Skin of body (tissue), 2 donors: ENCODE results near the gene NPAS3. TPM values are rescaled to one million over a fixed set of nuclear protein-coding genes. Genes with fewer than 3 reads are reported as not detected.
"Not testable (repeated sequence)": the region's sequence is repeated elsewhere in the genome, so short reads cannot be mapped to it uniquely, and the experiment has no call there.

Experiments
- DNase-seq: peaks from one replicate; lab custom pipeline; 2025; lab: John Stamatoyannopoulos, UW
- total RNA-seq: library from RNA; depleted of rRNA; stranded (reverse); fragments of >200 nt; gene quantifications from one replicate; pipeline ENCODE4 v1.2.3, GENCODE V29; 2014

Gene NPAS3
- total RNA-seq, 1 donor from 2014 or later = 3.8 TPM

DNA sequence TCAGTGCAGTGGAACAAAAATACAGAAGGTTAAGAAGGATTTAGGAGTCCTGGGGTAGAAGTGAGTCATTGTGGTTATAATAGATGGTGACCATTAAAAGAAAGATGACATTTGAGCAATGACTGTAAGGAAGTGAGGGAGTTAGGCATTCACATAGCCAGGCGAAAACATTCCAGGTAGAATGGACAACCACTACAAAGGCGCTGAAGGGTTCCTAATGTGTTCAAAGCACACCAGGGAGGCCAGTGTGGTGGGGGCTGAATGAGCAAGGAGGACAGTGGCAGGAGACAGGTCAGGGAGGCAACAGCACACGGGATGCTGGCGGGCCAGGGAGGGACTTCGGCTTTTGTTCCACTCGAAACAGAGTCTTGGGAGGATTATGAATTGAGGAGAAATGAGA, 129.9 kb downstream of the NPAS3 start:
- DNase-seq = no peak

DNA sequence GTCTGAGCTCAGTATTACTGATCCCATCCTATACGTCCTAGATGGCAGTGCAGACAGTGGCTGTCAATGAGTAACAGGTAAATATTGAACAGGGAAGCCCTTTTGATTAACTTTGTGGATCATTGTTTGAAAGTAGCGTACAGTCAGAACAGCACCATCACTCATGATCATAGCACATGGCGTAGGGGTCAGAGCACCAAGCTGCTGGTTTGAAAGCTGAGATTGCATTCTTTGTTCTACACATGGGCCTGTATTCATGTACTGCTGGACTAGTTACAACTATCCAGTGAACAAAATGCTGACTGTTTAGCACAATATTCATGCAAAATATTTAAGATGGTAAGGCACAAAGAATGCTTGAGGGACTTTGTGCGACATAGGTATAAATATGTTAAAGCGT, 131.8 kb downstream of the NPAS3 start:
- DNase-seq = no peak

DNA sequence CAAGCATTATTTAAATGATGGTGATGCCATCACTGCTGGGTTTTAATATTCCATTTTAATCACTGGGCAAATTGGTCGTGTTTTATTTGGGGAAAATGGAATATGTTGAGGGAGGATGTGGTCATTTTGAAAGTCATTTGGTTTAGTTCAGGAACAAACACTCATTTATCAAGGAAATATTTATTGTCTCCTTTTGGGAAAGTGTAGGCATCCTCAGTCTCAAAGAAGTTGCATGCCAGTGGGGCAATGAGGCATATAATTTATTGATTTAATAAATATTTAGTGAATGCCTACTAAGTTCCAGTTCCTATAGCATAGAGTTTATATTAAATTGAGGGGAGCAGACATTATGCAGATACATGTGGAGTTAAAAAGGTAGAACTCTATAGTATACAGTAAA, 134.3 kb downstream of the NPAS3 start:
- DNase-seq = no peak

DNA sequence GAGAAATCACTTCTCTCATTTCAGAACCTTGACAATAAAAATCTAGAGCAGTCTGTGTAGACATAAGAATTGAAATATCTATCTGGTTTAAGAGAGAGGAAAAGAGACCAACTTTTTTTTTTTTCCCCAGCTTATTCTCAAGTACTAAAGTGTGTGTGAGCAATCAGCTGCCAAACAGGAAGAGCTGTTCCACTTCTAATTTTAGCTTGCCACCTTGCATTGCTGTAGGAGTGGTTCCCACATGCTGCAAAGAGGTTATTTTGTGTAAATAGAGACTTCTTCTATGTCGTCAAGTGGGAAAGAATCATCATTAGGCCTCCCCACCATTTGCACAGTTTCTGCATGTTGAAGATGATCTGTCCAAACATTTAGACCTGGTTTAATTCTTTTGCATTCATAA, 142.6 kb downstream of the NPAS3 start:
- no peak for DNase-seq

DNA sequence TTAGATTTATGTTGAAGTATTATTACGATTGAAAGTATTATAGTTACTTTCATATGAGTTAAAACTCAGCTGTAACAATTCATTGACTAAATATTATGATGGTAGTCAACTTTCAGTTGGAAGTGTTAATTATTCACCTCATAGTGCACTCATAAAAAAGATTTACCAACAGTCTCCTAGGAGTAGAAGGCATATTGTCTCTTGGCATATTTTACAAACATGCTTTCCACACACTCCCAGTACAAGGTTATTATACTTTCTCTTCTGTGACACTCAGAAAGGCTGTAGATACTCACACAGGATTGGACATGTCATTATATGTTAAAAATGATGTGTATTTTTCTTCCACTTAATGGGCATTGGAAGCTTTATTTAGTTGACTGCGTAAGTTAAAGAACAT, 147.1 kb downstream of the NPAS3 start:
- no peak for DNase-seq

DNA sequence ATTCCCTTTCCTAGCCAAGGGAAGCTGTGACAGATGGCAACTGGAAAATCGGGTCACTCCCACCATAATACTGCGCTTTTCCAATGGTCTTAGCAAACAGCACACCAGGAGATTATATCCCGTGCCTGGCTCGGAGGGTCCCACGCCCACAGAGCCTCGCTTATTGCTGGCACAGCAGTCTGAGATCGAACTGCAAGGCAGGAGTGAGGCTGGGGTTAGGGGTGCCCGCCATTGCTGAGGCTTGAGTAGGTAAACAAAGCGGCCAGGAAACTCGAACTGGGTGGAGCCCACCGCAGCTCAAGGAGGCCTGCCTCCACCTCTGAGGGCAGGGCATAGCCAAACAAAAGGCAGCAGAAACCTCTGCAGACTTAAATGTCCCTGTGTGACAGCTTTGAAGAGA, 149.6 kb downstream of the NPAS3 start:
- DNase-seq = not testable (repeated sequence)

DNA sequence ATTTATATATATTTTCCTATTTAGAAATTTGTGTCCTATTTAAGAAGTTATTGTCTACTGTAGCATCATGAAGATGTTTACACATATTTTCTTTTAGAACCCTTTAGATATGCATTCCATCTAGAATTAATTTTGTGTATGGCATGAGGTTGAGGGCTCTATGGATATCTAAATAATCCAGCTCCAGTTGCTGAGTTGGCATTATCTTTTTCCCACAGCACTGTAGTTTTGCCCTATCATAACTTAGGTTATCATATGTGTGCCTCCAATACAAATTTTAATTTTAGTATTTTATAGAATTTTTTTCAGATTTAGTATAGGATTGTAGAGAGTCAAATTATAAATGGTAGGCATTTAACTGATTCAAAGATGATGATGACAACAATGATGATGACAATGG, 159.3 kb downstream of the NPAS3 start:
- no peak for DNase-seq

DNA sequence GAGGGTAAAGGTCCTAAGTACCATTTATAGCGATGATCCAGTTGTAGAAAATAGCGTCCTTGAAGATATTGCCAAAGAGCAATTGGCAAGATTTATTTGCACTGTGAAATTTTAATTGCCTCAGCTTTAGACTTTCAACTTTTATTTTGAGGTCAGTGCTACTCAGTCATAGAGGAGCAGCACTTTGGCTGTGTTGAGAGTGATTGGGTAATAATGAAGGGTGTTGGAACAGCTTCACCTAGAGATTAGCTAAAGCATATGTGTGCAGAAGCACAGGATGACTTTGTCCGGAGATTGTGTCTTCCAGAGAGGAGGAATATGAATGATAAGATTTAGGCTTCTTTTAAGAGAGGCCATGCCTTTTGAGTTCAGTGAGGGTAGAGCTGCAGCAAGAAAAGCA, 164.8 kb downstream of the NPAS3 start:
- DNase-seq = no peak

DNA sequence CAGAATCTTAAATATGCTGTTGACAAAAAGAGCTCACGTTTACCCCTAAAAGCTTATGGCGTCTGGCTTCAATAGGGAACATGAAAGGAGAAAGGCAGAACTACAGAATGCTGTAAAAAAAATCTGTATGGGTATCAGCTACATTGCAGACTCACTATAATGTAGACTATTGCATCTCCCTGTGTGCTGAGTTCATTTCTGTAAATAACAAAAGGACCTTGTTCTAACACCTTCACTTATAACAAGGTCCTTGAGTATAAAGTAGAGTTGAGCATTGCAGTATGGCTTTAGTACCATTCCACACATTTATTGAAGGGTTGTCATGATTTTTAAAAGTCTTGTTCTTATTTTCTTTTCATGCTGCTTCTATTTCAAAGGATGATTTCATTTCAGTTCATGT, 165.3 kb downstream of the NPAS3 start:
- no peak for DNase-seq

DNA sequence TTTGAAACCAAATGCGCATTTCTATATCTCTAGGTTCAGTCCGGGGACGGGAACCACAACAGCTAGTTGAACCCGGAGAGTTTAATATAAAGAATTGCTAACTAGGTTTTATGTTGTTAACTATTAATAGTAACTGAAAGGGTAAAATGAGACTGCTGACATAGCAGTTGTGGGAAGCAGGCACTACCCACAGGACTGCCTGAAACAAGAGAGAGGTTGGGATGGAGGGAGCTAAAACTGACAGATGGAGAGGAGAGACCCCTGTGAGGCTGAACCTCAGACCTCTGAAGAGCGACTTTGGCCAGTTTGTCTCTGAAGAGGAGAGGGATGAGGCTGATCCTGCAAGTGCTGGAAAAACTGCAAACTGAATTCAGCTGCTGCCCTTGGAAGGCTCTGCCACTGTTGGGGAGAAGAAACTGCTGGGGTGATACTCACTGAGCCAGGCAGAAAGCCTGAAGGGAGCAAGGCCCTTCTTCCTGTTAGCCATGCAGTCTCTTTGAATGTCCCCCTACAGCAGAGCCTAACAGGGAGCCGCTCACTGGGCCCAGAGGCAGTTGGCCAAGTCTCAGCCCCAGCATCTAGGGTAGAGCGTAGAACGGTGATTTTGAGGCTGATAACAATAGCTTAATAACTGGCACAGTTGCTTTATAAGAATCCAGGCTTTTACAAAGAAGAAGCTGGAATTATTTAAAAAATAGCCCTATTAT, 172.2 kb downstream of the NPAS3 start:
- no peak for DNase-seq

DNA sequence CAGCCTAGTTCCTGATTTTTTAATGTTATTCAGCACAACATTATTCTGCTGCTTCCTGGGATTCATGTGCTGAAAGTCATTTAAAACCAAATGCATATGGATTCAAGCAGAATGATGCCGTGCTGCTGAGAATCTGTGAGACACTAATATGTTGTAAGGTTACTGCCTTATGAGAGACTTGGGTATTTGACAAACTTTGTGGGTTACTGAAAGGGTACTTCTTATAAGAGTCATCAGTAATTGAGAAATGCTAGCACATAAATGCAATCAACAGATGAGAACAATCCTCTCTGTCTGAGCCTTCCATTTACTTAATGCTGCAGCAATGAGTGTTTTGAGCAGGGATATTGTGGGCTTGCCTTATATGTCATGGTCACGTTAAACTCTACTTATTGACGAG, 175.7 kb downstream of the NPAS3 start:
- no peak for DNase-seq

DNA sequence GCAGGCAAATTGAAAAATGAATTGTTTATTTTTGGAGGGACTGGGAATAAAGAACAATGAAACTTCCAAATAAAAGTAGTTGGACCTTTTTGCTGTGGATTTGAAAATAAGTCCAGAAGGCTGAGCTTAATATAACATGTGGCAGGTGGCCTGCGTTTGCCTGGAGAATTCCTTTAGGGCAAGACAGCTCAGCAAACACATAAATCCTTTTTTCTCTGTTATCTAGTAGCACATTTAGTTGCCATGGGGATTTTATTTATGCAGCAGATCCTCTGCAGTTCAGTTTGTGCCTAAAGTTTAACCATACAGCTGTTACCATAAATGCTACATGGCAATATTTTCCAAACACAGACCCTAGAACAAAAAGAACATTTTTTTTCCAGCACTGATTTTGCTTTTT, 180.0 kb downstream of the NPAS3 start:
- peak; percentile 7 for DNase-seq

DNA sequence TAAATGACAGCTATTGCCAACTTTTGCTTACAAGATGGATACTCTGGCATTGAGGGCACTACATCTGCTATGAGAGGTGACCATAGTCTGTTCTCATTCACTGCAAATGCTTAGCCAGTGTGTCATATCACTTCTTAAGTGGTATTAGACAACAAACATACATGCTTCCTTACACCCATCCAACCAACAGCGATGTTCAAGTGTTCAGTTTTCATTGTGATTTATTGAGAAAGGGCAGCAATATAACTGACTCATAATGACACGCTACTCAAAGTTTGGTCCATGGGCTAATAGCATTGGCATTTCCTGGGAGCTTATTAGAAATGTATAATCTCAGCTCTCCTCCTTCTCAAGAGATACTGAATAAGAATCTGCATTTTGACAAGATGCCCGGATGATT, 181.7 kb downstream of the NPAS3 start:
- no peak for DNase-seq

DNA sequence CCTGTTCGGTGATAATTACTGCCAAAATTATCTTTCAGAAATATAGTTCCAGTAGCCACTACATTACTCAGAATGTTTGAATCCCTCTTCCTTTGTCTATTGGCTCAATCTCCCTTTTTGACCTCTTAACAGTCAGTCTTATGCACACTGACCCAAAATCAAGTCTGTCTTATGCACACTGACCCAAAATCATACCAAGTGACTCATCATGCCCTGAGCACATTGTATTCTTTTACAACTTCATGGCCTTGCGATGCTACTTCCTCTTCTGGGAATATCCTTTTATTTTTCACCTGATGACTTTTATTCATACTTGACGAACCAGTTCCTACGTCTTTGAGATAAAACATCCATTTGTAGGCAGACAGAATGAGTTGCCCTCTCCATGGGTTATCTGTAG, 182.3 kb downstream of the NPAS3 start:
- no peak for DNase-seq

DNA sequence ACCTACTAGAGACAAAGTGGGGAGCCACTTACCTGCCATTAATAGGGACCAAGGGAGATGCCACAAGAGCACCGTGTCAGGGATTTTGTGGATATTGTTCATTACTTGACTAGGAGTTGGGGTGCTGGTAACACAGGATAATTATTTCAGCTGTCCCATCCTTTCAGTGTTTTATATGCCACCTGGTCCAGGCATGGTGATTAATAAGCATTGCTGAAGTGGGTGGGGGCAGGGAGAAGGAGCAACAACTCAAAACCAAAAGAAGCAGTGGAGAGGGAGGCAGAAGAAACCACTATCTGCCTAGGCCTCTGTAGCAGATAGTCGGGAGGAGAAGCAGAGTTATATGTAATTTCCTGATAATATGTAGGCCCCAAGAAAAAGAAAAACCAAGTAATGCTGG, 184.6 kb downstream of the NPAS3 start:
- DNase-seq = no peak

DNA sequence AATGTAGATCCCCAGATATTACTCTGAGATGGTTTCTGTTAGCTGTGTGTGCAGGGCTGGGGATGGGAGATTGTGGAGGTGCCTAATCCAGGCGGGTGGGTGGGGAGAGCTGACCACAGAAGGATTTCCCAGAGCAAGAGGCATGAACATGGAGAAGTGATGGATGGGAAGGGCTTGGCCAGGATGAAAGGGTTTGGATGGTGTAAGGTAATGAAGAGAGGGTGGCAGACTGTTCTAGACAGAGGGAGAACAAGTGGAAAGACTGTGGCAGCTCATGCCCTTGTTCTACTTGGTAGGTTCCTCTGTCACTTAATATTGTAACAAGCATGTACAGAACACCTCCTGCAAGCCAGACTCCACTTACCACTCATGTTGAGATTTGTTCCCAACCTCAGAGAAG, 187.8 kb downstream of the NPAS3 start:
- DNase-seq = no peak

DNA sequence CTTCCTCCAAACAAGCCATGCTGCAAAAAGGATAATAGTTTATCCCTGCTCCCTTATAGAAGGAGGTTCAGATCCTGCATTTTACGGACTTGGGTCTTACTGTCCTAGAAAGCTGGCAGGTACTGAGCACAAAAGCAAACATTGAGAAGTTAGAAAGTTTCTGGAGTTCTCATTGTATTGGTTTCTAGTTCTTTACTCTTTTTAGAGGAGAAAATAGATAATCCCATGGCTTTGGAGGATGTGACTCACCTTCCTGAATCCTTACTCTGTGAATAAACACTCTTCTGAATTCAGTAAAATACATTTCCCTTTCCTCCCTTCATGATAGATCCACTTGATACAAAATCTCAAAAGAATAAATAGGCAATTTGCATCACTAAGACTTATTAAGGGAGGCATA, 188.9 kb downstream of the NPAS3 start:
- no peak for DNase-seq

DNA sequence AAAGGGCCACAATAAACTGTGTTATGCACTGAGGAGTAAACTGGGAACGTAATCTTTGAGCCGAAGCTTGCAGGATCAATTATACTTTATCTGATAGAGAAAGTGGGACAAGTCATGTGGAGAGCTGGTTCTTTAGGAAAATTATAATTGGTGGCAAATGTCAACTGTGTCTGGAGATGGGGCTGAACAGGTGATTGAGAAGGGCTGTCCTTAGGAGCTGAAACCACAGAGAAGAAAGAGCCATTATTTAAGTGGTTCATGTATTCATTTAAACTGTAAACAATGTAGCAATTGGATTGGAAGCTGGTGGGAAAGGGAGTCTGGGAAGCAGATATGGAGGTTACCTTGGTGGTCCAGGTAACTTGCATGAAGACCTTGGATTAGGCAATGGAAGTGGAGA, 193.1 kb downstream of the NPAS3 start:
- DNase-seq = no peak

DNA sequence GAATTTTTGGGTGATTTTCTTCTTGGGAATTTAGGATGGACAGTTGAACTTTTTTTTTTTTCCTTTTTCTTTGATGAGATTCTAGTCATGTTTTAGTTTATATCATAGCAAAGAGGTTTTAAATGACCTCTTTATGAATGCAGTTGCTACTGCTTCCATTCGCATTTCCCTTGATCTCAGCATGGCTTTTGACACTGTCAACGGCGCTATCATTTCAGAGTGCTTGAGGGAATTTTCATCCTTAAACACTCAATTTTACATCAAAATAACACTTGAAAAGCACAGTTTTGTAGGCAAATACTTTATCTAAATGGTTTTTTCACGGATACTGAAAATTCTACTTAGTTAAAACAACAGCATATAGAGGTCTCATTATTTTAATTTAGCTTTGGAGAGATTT, 195.5 kb downstream of the NPAS3 start:
- DNase-seq = no peak

DNA sequence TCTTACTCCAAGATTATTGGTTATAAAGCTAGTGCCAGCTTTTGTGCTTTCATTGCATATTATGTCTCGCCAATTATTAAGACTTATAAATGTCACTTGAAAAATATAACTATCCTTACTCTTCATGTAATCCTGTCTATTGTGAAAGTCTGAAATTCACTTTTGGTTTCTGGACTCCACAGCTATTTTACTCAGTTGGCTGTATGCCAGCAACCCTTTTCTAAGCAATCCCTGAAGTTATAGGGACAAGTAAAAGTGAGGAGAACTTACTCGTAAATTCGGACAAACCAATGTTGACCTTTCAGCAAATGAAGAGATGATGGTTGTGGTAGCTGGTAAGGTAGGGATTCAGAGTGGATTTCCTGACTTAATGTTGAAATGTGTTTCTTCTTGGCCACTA, 196.3 kb downstream of the NPAS3 start:
- DNase-seq = no peak

DNA sequence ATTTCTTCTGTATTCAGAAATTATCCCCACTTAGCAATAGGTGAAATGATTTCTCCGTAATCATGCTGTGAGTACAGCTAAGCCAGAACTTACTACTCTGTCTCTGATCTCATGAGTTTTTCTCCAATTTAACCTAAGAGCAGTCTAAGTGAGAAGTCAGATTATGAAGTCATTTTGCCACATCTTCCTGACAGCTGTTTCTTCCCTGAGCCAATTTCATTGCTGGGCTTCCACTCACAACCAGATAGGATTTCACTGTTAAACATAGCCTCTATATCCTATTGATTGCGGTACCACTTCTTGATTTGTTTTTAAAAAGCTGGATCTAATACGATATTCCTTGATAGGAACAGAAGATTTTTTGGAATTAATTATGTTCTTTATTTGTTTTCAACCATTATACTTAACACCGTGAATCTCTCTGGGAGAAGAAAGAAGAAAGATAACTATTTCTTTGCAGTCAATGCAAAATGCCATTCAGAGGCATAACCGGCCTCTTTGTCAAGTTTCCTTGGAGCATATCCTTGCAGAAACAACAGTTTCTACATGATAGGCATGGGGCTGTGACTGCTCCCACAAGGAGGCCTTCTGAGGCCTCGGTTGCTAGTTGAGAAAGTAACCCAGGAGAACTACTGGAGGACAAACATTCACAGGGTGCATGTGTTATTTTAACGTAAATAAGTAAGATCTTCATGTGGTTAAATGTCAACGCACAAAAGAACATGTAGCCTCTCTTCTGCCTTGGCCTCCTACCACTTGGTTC, 212.2 kb downstream of the NPAS3 start:
- DNase-seq = peak; percentile 30

DNA sequence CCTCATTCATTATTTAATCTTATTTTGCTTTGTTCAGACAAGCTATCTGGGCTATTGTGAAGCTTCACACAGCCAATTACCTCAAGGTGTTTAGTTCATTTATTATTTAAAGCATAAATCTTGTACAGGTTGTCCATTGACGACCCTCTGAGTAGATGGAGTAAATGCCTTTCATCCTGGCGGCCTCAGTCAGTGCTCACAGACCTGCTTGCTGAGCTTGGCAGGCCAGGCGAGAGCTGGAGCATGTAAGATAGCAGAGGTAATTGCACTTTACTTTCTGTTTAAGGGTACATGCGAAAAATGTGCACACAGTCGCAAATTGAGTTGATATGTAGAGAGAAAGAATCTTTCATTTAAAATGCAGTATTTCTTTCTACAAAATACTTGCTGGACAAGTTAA, 224.4 kb downstream of the NPAS3 start:
- no peak for DNase-seq

DNA sequence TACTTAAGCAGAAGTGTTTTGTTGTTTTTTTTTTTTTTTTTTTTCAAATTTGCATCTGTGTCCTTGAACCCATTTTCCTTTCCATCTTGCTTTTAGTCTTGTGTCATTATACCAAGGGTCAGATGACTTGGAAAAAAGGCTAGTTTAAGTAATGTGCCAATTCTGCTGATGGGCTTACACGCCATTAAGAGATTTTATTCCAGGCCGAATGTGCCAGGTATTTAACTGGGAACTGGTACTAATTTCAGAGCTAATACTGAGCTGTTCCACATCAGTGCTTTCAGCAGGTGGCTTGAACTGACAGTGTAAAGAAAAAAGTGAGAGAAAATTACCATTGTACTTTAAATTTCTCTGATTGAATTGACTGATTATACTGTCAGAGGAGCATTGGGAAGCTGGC, 224.9 kb downstream of the NPAS3 start:
- DNase-seq = no peak
